Brain pericyte (primary cell): ENCODE results near the gene CPAMD8.
"Not testable (repeated sequence)": the region's sequence is repeated elsewhere in the genome, so short reads cannot be mapped to it uniquely, and the experiment has no call there.

Source experiments
- DNase-seq: peaks from one replicate; pipeline ENCODE4 v3.0.0-alpha.2; 2012; ENCODE audit warnings: low read depth, low spot score

Gene CPAMD8

DNA sequence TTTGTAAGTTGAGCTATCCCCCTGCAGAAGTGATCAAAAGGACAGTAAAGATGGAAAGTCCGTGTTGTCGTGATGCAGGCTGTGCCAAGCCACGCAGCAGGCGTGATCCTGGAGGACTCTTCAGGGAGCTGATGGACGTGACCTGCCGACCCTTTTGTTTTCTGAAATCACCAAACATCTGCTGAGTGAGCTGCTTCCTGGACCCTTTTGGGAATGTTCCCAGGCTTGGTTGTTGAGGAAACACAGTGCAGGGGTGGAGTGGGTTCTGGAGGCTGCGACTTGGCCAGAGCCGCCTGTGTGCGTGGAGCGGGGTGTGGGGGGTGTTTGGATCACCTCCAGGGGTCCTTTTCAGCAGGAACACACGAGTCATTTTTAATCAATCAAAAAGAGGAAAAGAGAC lies 15.4 kb upstream of the CPAMD8 start:
- DNase-seq = peak; percentile 96

GRCh38 chr19:17037966-17038500 lies 11.4 kb upstream of the CPAMD8 start:
- no peak for DNase-seq

DNA sequence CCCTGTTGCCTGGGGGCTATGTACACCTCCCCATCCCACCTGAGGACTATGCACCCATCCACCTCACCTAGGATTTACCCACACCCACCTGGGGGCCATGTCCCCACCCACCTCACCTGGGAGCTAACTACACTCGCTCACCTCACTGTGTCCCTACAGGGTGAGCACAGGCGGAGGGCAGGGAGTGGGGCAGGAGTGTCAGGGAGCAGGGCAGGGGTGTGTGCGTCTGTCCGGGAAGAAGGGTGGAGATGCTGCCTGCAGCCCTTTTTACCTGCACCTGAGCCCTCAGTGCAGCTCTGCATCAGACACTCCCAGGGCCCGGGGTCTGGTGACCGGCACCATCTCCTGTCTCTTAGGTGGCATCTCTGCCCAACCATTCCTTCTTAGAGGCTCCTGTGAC lies 10.6 kb upstream of the CPAMD8 start:
- no peak for DNase-seq

DNA sequence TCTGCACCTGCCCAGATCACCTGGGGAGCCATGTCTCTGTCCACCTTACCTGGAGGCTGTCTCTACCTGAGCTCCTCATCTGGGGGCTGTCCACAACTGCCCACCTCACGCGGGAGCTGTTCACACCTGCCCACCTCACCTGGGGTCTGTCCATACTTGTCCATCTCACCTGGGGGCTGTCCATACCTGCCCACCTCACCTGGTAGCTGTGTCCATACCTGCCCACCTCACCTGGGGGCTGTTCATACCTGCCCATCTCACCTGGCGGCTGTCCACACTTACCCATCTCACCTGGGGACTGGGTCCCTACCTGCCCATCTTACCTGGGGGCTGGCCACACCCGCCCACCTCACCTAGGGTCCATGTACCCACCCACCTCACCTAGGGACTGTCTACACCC lies 10.0 kb upstream of the CPAMD8 start:
- no peak for DNase-seq

DNA sequence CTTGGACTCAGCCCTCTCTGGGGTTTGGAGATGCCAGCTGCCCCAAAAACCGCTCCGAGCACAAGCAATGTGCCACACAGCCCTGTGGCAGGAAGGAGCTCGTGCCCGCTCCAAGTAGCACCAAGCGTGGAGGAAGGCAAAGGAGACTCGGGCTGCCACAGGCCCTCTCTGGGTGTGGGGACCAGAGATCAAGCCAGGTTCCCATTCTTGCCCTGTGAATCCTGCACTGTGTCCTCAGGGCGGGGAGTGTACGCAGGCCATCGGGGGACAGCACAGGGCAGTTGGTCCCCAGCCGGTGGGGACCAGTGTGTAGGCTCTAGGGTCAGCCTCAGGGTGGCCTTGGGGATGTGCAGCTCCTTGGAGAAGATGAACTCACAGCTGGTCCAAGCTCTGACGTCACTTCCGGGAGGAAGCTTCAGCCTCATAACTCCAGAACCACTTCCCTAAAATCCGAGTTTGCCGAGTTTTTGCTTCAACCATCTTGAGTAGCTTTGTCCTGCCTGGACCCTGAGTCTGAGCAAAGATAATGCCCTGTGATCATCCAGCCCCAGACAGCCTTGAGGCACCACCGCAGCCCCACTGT lies 9.3 kb upstream of the CPAMD8 start:
- no peak for DNase-seq

- DNase-seq = no peak
Observed at GRCh38 chr19:17031741-17032140, 5.1 kb upstream of the CPAMD8 start.

- DNase-seq = no peak
Observed at GRCh38 chr19:17027535-17027975, 945 bp upstream of the CPAMD8 start.

DNA sequence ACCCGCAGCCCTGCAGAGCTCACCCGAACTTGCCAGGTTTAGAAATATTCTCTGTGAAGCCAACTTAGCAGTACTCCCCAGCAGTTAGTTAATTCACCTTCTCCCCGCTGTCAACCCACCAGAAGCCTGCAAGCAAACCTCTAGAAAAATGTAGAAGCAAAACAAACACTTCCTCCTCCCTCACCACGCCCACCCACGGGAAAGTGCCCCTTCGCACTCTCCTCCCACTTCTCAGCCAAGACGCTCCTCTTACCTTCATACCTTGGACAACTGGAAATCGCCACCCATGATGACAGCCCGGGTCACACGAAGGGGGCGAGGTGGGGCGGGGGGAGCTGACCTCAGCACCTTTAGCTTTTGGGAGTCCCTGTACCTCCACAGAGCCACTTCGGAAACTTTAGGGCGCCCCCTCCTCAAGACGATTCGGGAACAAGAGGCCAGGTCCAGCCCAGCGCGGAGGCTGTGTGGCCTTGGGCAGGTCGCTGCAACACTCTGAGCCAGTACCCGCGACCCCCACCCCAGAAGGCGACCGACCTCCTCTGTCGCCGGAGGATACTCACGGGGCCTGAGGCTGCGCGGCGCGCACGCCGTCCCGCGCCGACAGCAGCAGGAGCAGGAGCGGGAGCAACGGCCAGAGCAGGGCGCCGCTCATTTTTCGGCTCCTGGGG lies 485 bp downstream of the CPAMD8 start:
- no peak for DNase-seq

GRCh38 chr19:17025361-17025760 lies 1.2 kb downstream of the CPAMD8 start:
- no peak for DNase-seq

GRCh38 chr19:17024941-17025340 lies 1.7 kb downstream of the CPAMD8 start:
- DNase-seq = not testable (repeated sequence)

DNA sequence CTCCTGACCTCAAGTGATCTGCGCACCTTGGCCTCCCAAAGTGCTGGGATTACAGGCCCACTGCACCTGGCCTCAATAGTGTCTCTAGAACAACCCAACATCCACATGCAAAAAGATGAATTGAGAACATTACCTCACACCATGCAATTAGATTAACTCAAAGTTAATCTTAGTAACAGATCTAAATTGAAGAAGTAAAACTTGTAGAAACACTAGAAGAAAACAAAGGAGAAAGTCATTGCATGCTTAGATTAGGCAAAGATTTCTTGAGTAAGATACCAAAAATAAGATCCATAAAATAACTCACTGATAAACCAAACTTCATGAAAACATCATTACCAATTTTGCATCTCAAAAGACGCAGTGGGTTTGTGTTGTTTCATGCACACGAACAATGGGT lies 2.8 kb downstream of the CPAMD8 start:
- no peak for DNase-seq

DNA sequence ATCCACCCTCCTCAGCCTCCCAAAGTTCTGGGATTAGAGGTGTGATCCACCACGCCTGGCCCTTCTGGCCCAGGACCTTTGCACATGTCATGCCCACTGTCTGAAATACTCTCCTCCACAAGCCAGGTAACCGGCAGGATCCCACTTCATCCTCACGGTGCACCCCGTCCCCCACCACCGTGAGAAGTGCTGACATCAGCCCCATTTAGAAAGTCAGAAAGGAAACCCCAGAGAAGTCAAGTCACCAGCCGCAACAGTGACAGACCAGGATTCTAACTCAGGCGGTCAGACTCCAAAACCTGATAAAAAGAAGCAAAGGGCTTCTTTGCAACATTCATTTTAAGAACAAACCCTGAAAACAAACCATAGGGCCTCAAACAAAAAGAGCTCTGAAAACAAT lies 3.9 kb downstream of the CPAMD8 start:
- no peak for DNase-seq

DNA sequence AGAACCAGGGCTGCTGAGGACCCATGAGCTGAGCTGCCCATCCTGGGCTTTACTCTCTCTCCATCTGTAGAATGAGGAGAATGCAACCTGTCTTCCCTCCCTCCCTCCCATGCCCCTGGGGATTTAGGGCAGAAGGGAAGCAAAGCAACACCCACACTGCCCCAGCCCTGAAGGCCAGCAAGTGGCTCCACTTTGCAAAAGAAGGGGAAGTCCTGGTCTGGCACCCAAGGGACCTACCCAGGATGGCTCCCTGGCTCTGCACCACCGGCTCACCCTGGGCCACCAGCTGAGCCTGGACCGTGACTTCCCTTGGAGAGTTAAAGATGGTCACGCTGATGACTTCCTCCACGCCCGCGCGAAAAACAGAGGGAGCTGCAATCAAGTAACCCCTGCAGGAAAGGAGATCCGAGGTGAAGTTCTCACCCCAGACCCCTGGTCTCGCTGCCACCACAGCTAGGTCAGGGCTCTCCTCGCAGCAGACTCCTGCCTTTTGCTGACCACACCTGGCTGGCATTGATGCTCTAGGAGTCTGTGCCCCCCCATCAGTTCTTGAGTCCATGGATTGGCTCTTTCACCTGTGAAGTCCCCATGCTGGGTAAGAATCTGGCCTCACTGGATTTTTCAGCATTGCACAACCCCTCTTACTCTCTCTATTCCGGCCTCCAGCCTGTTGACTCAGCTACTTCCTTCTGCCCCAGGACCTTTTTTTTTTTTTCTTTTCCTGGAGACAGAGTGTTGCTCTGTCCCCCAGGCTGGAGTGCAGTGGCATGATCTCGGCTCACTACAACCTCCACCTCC lies 4.6 kb downstream of the CPAMD8 start:
- no peak for DNase-seq

- no peak for DNase-seq
Observed at GRCh38 chr19:17021328-17021727, 5.3 kb downstream of the CPAMD8 start.

DNA sequence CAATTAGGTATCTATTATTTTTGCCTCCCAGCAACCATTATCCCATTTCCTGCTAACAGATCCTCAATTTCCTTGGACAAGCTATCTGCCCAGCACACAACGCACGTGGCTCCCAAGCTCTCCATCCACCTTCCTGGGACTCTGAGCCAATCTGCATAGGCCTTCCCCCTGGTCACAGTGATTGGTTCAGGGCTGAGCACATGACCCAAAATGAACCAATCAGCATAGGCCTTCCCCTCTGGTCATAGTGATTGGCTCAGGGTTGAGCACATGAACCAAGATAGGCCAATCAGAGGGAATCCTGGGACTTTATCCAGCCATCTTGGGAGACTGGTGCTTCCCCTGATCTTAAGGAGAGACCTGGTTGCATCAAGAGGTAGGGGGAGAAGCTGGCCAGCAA lies 5.8 kb downstream of the CPAMD8 start:
- DNase-seq = no peak

GRCh38 chr19:17020385-17020784 lies 6.2 kb downstream of the CPAMD8 start:
- DNase-seq = no peak

DNA sequence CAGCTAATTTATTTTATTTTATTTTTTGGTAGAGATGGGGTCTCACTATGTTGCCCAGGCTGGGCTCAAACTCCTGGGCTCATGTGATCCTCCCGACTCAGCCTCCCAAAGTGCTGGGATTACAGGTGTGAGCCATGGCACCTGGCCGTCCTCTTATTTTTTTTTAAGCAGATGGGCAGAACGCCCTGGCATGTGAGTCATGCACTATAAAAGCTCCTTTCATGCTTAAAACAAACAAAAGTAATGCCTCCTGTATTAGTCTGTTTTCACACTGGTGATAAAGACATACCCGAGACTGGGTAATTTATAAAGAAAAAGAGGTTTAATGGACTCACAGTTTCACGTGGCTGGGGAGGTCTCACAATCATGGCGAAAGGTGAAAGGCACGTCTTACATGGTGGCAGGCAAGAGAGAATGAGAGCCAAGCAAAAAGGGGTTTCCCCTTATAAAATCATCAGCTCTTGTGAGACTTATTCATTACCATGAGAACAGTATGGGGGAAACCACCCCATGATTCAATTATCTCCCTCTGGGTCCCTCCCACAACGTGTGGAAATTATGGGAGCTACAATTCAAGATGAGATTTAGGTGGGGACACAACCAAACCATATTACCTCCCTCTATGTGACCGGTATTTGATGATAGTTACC lies 12.3 kb downstream of the CPAMD8 start:
- DNase-seq = not testable (repeated sequence)

- DNase-seq = no peak
Observed at GRCh38 chr19:17011485-17011884, 15.1 kb downstream of the CPAMD8 start.

DNA sequence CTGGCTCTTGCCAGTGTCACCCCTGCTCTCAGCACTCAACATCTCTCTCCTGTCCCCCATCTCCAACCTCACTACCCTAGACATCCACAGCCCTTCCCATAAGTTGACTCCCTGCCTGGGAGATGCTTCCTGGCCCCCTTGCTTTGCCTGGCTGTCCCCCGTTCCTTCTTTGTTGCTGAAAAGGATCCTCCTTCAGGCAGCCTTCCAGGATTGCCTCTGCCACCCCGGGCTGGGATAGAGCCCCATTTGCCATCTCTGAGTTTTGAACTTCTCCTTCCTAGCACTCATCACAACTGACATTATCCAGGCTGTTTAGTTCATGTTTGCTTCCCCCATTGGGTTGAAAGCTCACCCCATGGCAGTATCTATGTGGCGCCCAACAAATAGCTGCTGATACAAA lies 20.0 kb downstream of the CPAMD8 start:
- DNase-seq = no peak

DNA sequence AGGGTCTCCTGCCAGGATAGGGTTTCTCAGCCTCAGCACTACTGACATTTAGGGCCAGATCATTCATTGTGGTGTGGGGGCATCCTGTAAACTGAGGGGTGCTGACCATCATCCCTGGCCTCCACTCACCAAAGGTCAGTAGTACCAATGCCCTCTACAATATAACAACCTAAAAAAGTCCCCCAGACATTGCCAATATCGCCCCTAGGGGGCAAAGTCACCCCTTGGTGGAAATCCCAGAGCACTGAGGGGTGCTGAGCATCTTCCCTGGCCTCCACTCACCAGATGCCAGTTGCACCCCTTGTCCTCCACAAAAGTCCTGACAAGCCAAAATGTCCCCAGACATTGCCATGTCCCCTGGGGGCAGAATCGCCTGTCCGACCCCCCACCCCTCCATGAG lies 21.6 kb downstream of the CPAMD8 start:
- no peak for DNase-seq

- no peak for DNase-seq
Observed at GRCh38 chr19:17004386-17004785, 22.2 kb downstream of the CPAMD8 start.

DNA sequence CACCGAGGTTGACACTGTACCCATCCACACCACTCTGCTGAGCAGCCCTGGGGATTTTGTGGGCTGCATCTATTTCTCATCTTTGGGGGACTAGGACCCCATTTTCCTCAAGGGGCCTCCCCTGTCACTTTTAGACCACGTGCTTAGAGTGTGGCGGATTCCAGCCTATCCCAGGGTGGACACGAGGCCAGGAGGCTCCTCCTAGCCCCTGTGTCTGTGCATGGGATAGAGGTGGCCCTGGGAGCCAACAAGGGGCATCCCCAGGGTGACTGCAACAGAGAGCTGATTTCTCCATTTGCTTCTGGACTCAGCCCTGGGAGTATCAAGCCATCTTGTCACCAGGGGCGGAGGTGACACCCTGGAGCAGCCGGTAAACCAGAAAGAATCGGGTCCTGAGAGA lies 24.2 kb downstream of the CPAMD8 start:
- no peak for DNase-seq
